Dendritic cell treated with granulocyte-macrophage colony-stimulating factor and Interleukin-4, amounts not matched to agents 40 ng/mL and 50 ng/mL, for 4 days (primary cell): ENCODE data around the gene PCDHAC1.
"Not testable (repeated sequence)": the region's sequence is repeated elsewhere in the genome, so short reads cannot be mapped to it uniquely, and the experiment has no call there.

Experiments
- H3K27ac Mint-ChIP-seq: one replicate; pipeline ENCODE4 v1.8.0; 2022; ENCODE audit warnings: mild to moderate bottlenecking, mixed read lengths
- H3K27me3 Mint-ChIP-seq: one replicate; pipeline ENCODE4 v1.8.0; 2022; ENCODE audit warnings: mild to moderate bottlenecking, mixed read lengths
- H3K36me3 Mint-ChIP-seq: one replicate; pipeline ENCODE4 v1.8.0; 2022; ENCODE audit warnings: low read depth, mixed read lengths
- H3K4me1 Mint-ChIP-seq: one replicate; pipeline ENCODE4 v1.8.0; 2022; ENCODE audit warnings: low read depth, mixed read lengths
- H3K4me3 Mint-ChIP-seq: one replicate; pipeline ENCODE4 v1.8.0; 2022; ENCODE audit warnings: mild to moderate bottlenecking, moderate library complexity, mixed read lengths
- H3K9me3 Mint-ChIP-seq: one replicate; pipeline ENCODE4 v1.8.0; 2022; ENCODE audit warnings: mixed read lengths
- intact Hi-C: fragments of 100-400 bp; cut with micrococcal nuclease; formaldehyde crosslinking; loops from one replicate; pipeline ENCODE4 v1.15.0; 2022

Gene PCDHAC1, protein sequence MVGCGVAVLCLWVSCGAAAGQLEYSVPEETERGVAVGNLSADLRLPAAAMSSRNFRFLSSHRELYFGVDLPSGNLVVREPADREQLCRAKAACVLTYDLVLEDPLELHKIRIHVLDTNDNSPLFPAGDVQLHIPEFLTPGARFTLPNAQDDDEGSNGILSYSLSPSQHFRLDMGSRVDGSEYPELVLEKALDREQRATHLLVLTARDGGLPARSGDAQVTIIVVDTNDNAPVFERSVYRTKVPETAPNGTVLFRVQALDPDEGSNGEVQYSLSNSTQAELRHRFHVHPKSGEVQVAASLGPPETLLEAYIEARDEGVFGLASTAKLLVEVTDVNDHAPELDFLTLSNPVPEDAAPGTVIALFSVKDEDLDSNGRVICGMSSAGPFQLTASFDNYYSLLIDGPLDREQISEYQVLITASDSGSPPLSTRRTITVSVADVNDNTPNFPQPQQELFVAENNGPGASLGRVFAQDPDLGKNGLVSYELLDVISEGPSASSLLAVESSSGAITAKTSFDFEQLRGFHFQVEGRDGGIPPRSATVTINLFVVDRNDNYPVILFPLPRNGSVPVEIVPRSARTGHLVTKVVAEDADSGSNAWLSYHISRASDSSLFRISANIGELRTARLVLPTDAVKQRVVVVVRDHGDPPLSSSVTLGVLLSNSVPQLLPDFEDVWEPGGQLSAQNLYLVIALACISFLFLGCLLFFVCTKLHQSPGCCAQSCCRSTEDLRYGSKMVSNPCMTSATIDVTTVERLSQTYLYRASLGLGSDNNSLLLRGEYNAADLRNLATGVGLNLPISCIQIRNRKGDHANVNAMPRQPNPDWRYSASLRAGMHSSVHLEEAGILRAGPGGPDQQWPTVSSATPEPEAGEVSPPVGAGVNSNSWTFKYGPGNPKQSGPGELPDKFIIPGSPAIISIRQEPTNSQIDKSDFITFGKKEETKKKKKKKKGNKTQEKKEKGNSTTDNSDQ

DNA sequence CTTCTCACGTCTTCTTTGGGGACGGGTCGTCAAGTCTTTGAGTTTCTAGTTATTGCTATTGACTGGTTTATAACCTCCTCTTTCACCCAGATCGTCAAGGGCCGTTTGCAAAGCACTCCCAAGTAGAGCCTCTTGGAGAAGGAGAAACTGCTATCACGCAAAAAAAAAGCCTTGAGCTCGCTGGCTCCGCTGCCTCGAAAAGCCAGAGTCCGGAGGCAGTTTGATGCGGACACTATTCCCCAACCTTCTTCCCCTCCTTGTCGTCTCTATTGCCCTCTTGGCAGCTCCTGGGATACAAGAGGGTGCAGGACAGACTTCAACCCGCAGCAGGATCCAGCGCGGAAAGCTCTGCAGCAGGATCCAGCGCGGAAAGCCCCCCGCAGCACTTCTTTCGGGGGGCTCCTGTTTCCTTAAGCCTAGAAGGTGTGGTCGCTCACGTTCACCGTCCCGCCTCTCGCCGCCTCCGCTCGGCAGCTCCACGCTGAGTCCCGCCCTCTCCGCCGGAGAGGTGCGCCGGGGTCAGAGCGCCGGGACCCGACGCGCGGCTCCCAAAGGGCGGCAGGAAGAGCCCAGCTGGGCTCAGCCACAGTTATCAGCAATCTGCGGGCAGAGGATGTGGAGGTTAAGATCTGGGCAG is at the start of gene PCDHAC1:
TSS of gene PCDHAC1 (plus strand) at position 494 of the 637 bp plus-strand sequence. CDS start 594 bp downstream, outside the sequence.
- peaks cover 8% of the 10 kb centered on the region for H3K4me1 Mint-ChIP-seq
- H3K27me3 Mint-ChIP-seq, result peaks cover 44% of the 10 kb centered on the region
- peaks cover 33% of the 10 kb centered on the region for H3K9me3 Mint-ChIP-seq
- intact Hi-C loops, result no loop called here
- no peaks in the 10 kb centered on the region for H3K36me3 Mint-ChIP-seq
- H3K27ac Mint-ChIP-seq, result no peak within 1 kb of the TSS
- peak within 1 kb of the TSS; percentile 39 for H3K4me3 Mint-ChIP-seq

DNA sequence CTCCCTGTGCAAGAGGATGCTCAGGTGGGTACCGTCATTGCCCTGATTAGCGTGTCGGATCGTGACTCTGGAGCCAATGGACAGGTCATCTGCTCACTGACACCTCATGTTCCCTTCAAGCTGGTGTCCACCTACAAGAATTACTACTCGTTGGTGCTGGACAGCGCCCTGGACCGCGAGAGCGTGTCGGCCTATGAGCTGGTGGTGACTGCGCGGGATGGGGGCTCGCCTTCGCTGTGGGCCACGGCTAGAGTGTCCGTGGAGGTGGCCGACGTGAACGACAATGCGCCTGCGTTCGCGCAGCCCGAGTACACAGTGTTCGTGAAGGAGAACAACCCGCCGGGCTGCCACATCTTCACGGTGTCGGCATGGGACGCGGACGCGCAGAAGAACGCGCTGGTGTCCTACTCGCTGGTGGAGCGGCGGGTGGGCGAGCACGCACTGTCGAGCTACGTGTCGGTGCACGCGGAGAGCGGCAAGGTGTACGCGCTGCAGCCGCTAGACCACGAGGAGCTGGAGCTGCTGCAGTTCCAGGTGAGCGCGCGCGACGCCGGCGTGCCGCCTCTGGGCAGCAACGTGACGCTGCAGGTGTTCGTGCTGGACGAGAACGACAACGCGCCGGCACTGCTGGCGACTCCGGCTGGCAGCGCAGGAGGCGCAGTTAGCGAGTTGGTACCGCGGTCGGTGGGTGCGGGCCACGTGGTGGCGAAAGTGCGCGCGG is 49.4 kb upstream of the PCDHAC1 start:
- H3K4me1 Mint-ChIP-seq, H3K27ac Mint-ChIP-seq, intact Hi-C loops, H3K4me3 Mint-ChIP-seq, H3K36me3 Mint-ChIP-seq: not testable (repeated sequence)
- Mint-ChIP-seq H3K27me3 (peaks cover 26% of the 10 kb centered on the region), H3K9me3 (peaks cover 57% of the 10 kb centered on the region)

DNA sequence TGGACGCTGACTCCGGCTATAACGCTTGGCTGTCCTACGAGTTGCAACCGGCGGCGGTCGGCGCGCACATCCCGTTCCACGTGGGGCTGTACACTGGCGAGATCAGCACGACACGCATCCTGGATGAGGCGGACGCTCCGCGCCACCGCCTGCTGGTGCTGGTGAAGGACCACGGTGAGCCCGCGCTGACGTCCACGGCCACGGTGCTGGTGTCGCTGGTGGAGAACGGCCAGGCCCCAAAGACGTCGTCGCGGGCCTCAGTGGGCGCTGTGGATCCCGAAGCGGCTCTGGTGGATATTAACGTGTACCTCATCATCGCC is 48.9 kb upstream of the PCDHAC1 start:
- Mint-ChIP-seq H3K4me1 (no peaks in the 10 kb centered on the region), H3K9me3 (peaks cover 61% of the 10 kb centered on the region), H3K27ac (no peak overlapping the region), H3K4me3 (no peak overlapping the region), H3K27me3 (peaks cover 29% of the 10 kb centered on the region), H3K36me3 (no peaks in the 10 kb centered on the region)
- intact Hi-C loops, result no loop called here

DNA sequence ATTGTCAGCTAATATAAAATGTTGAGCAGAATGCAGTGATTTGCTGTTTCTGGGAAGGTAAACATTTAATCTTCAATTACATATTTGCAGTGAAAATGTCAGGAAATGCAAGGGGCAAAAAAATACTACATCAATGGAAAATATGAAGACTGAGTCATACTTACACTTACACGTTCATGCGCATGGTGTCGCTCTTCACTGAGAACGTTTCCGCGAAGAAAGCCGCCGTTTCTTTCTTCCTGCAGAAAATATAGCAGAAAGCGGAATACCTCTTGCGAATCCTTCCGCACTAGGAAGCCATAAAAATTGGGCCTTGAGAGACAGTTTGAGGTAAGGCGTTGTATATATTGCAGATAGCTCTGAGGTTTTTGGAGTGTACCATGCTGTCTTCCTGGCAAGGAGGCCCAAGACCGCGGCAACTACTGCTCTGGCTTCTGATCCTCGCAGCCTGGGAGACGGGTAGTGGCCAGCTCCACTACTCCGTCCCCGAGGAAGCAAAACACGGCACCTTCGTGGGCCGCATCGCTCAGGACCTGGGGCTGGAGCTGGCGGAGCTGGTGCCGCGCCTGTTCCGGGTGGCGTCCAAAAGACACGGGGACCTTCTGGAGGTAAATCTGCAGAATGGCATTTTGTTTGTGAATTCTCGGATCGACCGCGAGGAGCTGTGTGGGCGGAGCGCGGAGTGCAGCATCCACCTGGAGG is 44.1 kb upstream of the PCDHAC1 start, which contains the start of gene PCDHA13:
TSS of gene PCDHA13 (plus strand) at position 236 of the 702 bp plus-strand sequence. CDS start at position 381, 145 bp downstream.
- Mint-ChIP-seq H3K27me3 (peaks cover 26% of the 10 kb centered on the region), H3K9me3 (peaks cover 62% of the 10 kb centered on the region), H3K36me3 (no peaks in the 10 kb centered on the region), H3K27ac (no peak within 1 kb of the TSS), H3K4me3 (no peak within 1 kb of the TSS), H3K4me1 (no peaks in the 10 kb centered on the region)
- intact Hi-C loops, result no loop called here

DNA sequence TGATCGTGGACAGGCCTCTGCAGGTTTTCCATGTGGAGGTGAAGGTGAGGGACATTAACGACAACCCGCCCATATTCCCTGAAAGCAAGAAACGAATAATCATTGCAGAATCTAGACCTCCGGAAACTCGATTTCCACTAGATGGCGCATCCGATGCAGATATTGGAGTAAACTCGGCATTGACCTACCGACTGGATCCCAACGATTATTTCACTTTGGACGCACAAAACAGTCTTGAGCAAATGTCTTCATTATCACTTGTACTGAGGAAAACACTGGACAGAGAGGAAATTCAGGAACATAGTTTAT is 43.6 kb upstream of the PCDHAC1 start:
- Mint-ChIP-seq H3K4me1 (no peaks in the 10 kb centered on the region), H3K27ac (no peak overlapping the region), H3K36me3 (no peaks in the 10 kb centered on the region), H3K4me3 (no peak overlapping the region), H3K27me3 (peaks cover 21% of the 10 kb centered on the region), H3K9me3 (peaks cover 62% of the 10 kb centered on the region)
- intact Hi-C loops, result no loop called here

DNA sequence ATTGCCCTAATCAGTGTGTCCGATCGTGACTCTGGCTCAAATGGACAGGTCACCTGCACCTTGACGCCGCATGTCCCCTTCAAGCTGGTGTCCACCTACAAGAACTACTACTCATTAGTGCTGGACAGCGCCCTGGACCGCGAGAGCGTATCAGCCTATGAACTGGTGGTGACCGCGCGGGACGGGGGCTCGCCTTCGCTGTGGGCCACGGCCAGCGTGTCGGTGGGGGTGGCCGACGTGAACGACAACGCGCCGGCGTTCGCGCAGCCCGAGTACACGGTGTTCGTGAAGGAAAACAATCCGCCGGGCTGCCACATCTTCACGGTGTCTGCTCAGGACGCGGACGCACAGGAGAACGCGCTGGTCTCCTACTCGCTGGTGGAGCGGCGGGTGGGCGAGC is 42.7 kb upstream of the PCDHAC1 start:
- intact Hi-C loops, result no loop called here
- Mint-ChIP-seq H3K27ac (no peak overlapping the region), H3K4me1 (no peaks in the 10 kb centered on the region), H3K36me3 (no peaks in the 10 kb centered on the region), H3K9me3 (peaks cover 66% of the 10 kb centered on the region), H3K27me3 (peaks cover 21% of the 10 kb centered on the region), H3K4me3 (no peak overlapping the region)

DNA sequence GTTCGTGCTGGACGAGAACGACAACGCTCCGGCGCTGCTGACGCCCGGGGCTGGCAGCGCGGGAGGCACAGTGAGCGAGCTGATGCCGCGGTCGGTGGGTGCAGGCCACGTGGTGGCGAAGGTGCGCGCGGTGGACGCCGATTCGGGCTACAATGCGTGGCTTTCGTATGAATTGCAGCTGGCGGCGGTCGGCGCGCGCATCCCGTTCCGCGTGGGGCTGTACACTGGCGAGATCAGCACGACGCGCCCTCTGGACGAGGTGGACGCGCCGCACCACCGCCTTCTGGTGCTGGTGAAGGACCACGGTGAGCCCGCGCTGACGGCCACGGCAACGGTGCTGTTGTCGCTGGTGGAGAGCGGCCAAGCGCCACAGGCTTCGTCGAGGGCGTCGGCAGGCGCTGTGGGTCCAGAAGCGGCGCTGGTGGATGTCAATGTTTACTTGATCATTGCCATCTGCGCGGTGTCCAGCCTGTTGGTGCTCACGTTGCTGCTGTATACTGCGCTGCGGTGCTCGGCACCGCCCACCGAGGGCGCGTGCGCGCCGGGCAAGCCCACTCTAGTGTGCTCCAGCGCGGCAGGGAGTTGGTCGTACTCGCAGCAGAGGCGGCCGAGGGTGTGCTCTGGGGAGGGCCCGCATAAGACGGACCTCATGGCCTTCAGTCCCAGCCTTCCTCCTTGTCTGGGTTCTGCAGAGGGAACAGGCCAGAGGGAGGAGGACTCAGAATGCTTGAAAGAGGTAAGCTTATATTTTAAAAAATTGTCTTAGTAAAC is 42.0 kb upstream of the PCDHAC1 start:
- Mint-ChIP-seq H3K9me3 (peaks cover 60% of the 10 kb centered on the region), H3K36me3 (no peaks in the 10 kb centered on the region), H3K4me1 (no peaks in the 10 kb centered on the region), H3K27me3 (peaks cover 21% of the 10 kb centered on the region), H3K4me3 (no peak overlapping the region), H3K27ac (no peak overlapping the region)
- intact Hi-C loops, result no loop called here

DNA sequence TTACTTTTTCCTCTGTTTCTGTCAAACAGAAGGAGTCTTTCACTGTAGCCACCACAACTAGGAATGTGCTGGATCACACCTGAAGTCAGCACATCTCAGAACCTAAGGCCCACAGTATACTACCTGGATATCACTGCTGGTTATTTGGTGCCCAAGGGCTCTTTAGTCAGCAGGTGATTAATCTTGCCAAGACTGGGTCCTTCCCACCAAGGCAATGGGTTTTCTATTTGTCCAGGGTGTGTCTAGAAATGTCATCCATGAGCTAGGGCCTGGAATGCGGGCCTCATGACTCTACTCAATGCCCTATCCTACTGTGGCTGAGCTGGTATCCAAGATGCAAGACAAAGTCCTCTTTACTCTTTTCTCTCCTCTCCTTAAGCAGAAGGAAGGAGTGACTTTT is 9.8 kb upstream of the PCDHAC1 start:
- no peaks in the 10 kb centered on the region for H3K36me3 Mint-ChIP-seq

DNA sequence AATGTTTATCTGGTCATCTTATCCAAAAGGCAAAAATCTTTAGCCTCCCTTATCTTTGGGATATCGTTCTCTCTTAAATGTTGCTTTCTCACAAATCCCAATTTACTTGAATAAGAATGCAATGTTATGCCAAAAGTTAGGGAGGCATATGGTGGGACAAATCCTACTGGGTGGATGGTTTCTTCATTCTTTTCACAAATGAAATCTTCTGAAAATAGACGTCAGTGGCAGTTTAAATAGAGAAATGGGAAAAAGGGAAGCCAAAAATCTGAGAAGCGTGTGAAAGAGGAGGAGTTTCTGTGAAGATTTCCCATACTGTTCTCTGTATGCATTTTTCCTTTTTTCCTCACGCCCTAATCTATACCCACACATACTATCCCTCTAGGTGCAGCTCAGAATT is 2.5 kb upstream of the PCDHAC1 start:
- H3K36me3 Mint-ChIP-seq, result no peaks in the 10 kb centered on the region
- H3K4me3 Mint-ChIP-seq, result no peak overlapping the region
- intact Hi-C loops, result no loop called here
- H3K9me3 Mint-ChIP-seq, result peaks cover 29% of the 10 kb centered on the region
- H3K27me3 Mint-ChIP-seq, result peaks cover 37% of the 10 kb centered on the region
- peaks cover 8% of the 10 kb centered on the region for H3K4me1 Mint-ChIP-seq
- no peak overlapping the region for H3K27ac Mint-ChIP-seq

More for the DNA sequence above, 9.8 kb upstream of the PCDHAC1 start:
- peaks cover 53% of the 10 kb centered on the region for H3K9me3 Mint-ChIP-seq
- H3K4me1 Mint-ChIP-seq, result no peaks in the 10 kb centered on the region
- H3K4me3 Mint-ChIP-seq, result no peak overlapping the region
- intact Hi-C loops, result no loop called here
- no peak overlapping the region for H3K27ac Mint-ChIP-seq
- H3K27me3 Mint-ChIP-seq, result no peaks in the 10 kb centered on the region

DNA sequence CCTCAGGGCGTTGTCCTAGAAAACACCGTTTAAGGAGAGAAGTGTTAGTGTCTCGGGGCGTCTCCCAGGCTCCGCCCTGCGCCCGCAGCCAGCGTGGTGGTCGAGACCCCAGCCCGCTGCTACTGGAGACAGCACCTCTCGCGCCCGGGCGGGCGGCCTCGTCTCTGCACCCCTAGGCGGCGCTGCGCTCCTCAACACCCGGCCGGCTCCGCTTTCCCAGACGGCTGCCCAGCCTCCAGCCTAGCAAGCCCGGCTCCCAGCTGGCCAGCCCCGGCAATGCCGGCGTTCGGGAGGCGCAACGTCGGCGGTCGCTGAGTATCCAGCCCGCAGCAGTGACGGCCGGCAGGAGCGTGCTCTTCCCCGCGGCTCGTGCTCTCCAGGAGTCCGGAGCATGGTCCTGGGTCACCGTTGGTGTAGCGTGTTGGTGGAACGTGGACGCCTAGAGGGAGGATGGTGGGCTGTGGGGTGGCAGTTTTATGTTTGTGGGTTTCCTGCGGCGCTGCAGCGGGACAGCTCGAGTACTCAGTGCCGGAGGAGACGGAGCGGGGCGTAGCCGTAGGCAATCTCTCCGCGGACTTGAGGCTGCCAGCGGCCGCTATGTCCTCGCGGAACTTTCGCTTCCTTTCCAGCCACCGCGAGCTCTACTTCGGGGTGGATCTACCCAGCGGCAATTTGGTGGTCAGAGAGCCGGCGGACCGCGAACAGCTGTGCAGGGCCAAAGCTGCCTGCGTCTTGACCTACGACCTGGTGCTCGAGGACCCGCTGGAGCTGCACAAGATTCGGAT is 536 bp downstream of the PCDHAC1 start:
- intact Hi-C loops, result no loop called here
- Mint-ChIP-seq H3K27ac (no peak overlapping the region), H3K9me3 (peaks cover 33% of the 10 kb centered on the region), H3K4me3 (peak overlapping the region; percentile 39), H3K27me3 (peaks cover 44% of the 10 kb centered on the region), H3K4me1 (peaks cover 8% of the 10 kb centered on the region), H3K36me3 (no peaks in the 10 kb centered on the region)

DNA sequence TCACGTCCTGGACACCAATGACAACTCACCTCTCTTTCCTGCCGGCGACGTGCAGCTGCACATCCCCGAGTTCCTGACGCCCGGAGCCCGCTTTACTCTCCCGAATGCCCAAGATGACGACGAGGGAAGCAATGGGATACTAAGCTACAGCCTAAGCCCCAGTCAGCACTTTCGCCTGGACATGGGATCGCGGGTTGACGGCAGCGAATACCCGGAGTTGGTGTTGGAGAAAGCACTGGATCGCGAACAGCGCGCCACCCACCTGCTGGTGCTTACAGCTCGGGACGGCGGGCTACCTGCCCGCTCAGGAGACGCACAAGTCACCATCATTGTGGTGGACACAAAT is 1.1 kb downstream of the PCDHAC1 start:
- Mint-ChIP-seq H3K9me3 (peaks cover 33% of the 10 kb centered on the region), H3K4me3 (peak overlapping the region; percentile 23), H3K36me3 (no peaks in the 10 kb centered on the region), H3K27ac (no peak overlapping the region), H3K4me1 (peaks cover 8% of the 10 kb centered on the region), H3K27me3 (peaks cover 44% of the 10 kb centered on the region)
- intact Hi-C loops, result no loop called here

DNA sequence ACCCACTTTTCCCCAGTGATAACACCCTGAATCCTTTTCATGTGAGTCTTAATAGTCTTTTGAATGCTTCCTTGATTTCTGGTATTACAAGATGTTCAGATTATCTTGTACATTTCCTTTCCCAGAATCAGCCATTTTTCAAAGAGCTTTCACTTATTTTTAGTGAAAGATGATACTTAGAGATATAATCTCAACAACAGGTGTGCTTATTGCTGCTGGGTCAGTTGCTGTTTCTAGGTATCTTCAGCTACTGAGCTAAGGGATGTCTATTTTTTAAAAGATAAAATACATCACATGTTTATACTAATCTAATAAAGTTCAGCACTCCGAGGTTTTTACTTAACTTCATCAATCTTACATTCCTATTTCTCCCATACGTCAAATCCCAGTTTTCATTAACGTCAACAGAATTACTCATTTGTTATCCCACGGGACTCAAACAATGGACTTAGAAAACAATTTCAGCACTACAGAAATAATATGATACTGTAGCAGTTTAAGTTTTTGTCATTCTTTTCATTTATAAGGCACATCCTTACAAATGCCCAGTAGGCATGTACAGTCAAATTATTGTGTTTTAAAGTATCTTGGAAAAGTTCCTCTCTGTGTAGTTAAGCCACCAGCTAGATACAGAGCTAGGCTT is 9.0 kb downstream of the PCDHAC1 start:
- Mint-ChIP-seq H3K27me3 (no peaks in the 10 kb centered on the region), H3K36me3 (no peaks in the 10 kb centered on the region), H3K4me3 (no peak overlapping the region), H3K27ac (no peak overlapping the region), H3K4me1 (no peaks in the 10 kb centered on the region), H3K9me3 (no peaks in the 10 kb centered on the region)
- intact Hi-C loops, result no loop called here
